AG04450 (cell line): ENCODE measurements around the gene BAIAP2L1. TPM values are rescaled to one million over a fixed set of nuclear protein-coding genes. Genes with fewer than 3 reads are reported as not detected.

Experiments used
- CTCF ChIA-PET: fragments of 300-600, 350-600 bp; formaldehyde crosslinking; extraction: SDS; loops from one replicate; lab custom pipeline; 2022; ENCODE audit warnings: antibody characterized with exemption, inconsistent platforms; lab: Charles Lee
- POLR2A ChIA-PET: fragments of 350-600 bp; formaldehyde crosslinking; extraction: SDS; loops from one replicate; lab custom pipeline; 2021; ENCODE audit warnings: antibody characterized with exemption, inconsistent platforms; lab: Yijun Ruan, JAX
- DNase-seq: peaks from one replicate; pipeline ENCODE4 v3.0.0-alpha.2; 2011; ENCODE audit warnings: low read depth, low spot score
- H3K27ac ChIP-seq: one replicate; pipeline ENCODE4 v1.5.1; 2012; ENCODE audit warnings: low read depth, low read length, control low read depth
- H3K27me3 ChIP-seq: one replicate; pipeline ENCODE4 v1.6.0; 2012; ENCODE audit warnings: low read length; ENCODE audit not compliant: control insufficient read depth, insufficient read depth
- H3K4me3 ChIP-seq: 2 replicates; pipeline ENCODE4 v1.5.1; 2011; ENCODE audit warnings: mild to moderate bottlenecking, low read depth, low read length, control low read depth
- H3K9me3 ChIP-seq: 2 replicates; pipeline ENCODE4 v1.5.1; 2012; ENCODE audit warnings: low read length; ENCODE audit not compliant: control insufficient read depth, insufficient read depth
- CTCF ChIP-seq: IDR thresholded peaks from 2 replicates; pipeline ENCODE4 v1.5.1; 2011; ENCODE audit warnings: low read depth, low read length, control low read depth, inconsistent platforms
- polyA plus RNA-seq: library from polyadenylated mRNA; depleted of rRNA; stranded (reverse); fragments of >200 nt; gene quantifications from 2 replicates; pipeline ENCODE4 v1.2.3, GENCODE V29; 2011

Gene BAIAP2L1
- polyA plus RNA-seq, 1 experiment, result 3.9 TPM

- DNase-seq, result no peak
- no peak for TF ChIP-seq CTCF
- Histone ChIP-seq H3K27me3 (no peaks in the 10 kb centered on the region), H3K9me3 (no peaks in the 10 kb centered on the region), H3K4me3 (no peak overlapping the region), H3K27ac (no peak overlapping the region)
- CTCF ChIA-PET, result no interaction called here
- POLR2A ChIA-PET, result interaction anchor here (0.7 kb wide), 1 partner anchor 1530 kb away, joined by 5 read pairs; no protein-coding TSS in a partner anchor
Observed at GRCh38 chr7:98303906-98304305, 97.0 kb downstream of the BAIAP2L1 start.

GRCh38 chr7:98303176-98303865, 97.6 kb downstream of the BAIAP2L1 start:
- no peaks in the 10 kb centered on the region for H3K9me3 ChIP-seq
- no peaks in the 10 kb centered on the region for H3K27me3 ChIP-seq
- ChIA-PET CTCF (interaction anchor here (1.8 kb wide), 1 partner anchor 98 kb away, joined by 5 read pairs; the partner anchor contains the start of gene BAIAP2L1), POLR2A (no interaction called here)
- H3K4me3 ChIP-seq, result no peak overlapping the region
- TF ChIP-seq CTCF, result no peak
- H3K27ac ChIP-seq, result no peak overlapping the region
- DNase-seq, result no peak

GRCh38 chr7:98301693-98302470, 99.0 kb downstream of the BAIAP2L1 start:
- no peaks in the 10 kb centered on the region for H3K27me3 ChIP-seq
- no peak for TF ChIP-seq CTCF
- ChIA-PET CTCF (interaction anchor here (0.7 to 1.8 kb wide), 2 partner anchors 99 to 539 kb away, joined by 4 to 5 read pairs; partner anchors contain the start of gene BAIAP2L1), POLR2A (interaction anchor here (0.7 kb wide), 1 partner anchor 22 kb away, joined by 3 read pairs; no protein-coding TSS in a partner anchor)
- no peaks in the 10 kb centered on the region for H3K9me3 ChIP-seq
- no peak overlapping the region for H3K4me3 ChIP-seq
- no peak overlapping the region for H3K27ac ChIP-seq
- no peak for DNase-seq

- no peak for DNase-seq
- no peak for TF ChIP-seq CTCF
- POLR2A ChIA-PET, result no interaction called here
- CTCF ChIA-PET, result no interaction called here
- Histone ChIP-seq H3K27ac (no peak overlapping the region), H3K4me3 (no peak overlapping the region), H3K27me3 (no peaks in the 10 kb centered on the region), H3K9me3 (no peaks in the 10 kb centered on the region)
Observed at GRCh38 chr7:98300595-98301372, 100.1 kb downstream of the BAIAP2L1 start.
